Small intestine (tissue), 7 donors: ENCODE data around the gene KRT25. TPM values are rescaled to one million over a fixed set of nuclear protein-coding genes. Genes with fewer than 3 reads are reported as not detected.

ENCODE experiments used
- DNase-seq, 2 donors: peaks; one replicate each; pipeline versions ENCODE4 v3.0.0 to v3.0.0-alpha.2; 2013
- FAIRE-seq: peaks from 2 replicates; lab custom pipeline; 2012; peaks lifted over from hg19 to GRCh38; lab: Jason Lieb, UNC
- H3K27ac ChIP-seq, 3 donors: one replicate each; pipeline ENCODE4 v1.5.1; 2013; ENCODE audit warnings: low read length in 2 of 3, mild to moderate bottlenecking in 2 of 3, control low read depth in 1 of 3, inconsistent platforms in 1 of 3, low read depth in 1 of 3, moderate library complexity in 1 of 3
- H3K27me3 ChIP-seq, 3 donors: one replicate each; pipeline ENCODE4 v1.6.1; 2013; ENCODE audit warnings: low read length in 3 of 3, inconsistent platforms in 1 of 3; ENCODE audit not compliant: control insufficient read depth in 3 of 3, insufficient read depth in 3 of 3
- H3K36me3 ChIP-seq, 3 donors: one replicate each; pipeline ENCODE4 v1.6.1; 2013; ENCODE audit warnings: low read length in 3 of 3, inconsistent platforms in 1 of 3, low read depth in 1 of 3, mild to moderate bottlenecking in 1 of 3, moderate library complexity in 1 of 3; ENCODE audit not compliant: control insufficient read depth in 3 of 3, insufficient read depth in 2 of 3
- H3K4me1 ChIP-seq, 3 donors: one replicate each; pipeline ENCODE4 v1.6.1; 2013; ENCODE audit warnings: low read length in 2 of 3, inconsistent platforms in 1 of 3, low read depth in 1 of 3, mild to moderate bottlenecking in 1 of 3, moderate library complexity in 1 of 3; ENCODE audit not compliant: control insufficient read depth in 3 of 3, insufficient read depth in 2 of 3
- H3K4me3 ChIP-seq, 3 donors: one replicate each; pipeline ENCODE4 v1.5.1; 2013; ENCODE audit warnings: low read length in 3 of 3, control low read depth in 1 of 3, inconsistent platforms in 1 of 3, low read depth in 1 of 3, mild to moderate bottlenecking in 1 of 3, moderate library complexity in 1 of 3
- H3K9me3 ChIP-seq, 2 donors: one replicate each; pipeline ENCODE4 v1.6.1; 2013; ENCODE audit warnings: low read depth in 1 of 2, low read length in 1 of 2; ENCODE audit not compliant: control insufficient read depth in 2 of 2, insufficient read depth in 1 of 2
- WGBS, 3 donors: extraction: QIAGEN DNeasy Blood & Tissue Kit; methylation state at CpG; one replicate each; pipeline ENCODE4 v1.1.7; 2013; 5-methylcytosine and 5-hydroxymethylcytosine counted together
- polyA plus RNA-seq, 4 donors: library from polyadenylated mRNA; stranded (reverse) in 3 of 4; unstranded in 1 of 4; fragments of 200-250 nt in 3 of 4; fragments of 120-200 nt in 1 of 4; gene quantifications; one replicate each; pipeline versions ENCODE4 v1.2.1 to v1.2.3, GENCODE V29; 2013
- donor health status: healthy with polysubstance abuse.
- donor health status: control.
- donor health status: control.
- donor health status: Bipolar disorder and iron deficiency.
- donor health status: healthy.

KRT25 gene
- polyA plus RNA-seq, 4 donors: 0.04 TPM; not detected in 3

- no peaks in the 10 kb centered on the region for H3K9me3 ChIP-seq
- H3K4me3 ChIP-seq: no peak overlapping the region
- FAIRE-seq: no peak
- WGBS, 3 donors: 69 to 76% (median 75%) methylated on average over 5 of the region's 5 CpGs
- H3K36me3 ChIP-seq: no peaks in the 10 kb centered on the region
- H3K27ac ChIP-seq: no peak overlapping the region
- H3K27me3 ChIP-seq: peaks cover 0 to 2% (median 0%) of the 10 kb centered on the region in 3 donors
- no peak for DNase-seq
- peaks cover 0 to 8% (median 0%) of the 10 kb centered on the region in 3 donors for H3K4me1 ChIP-seq
Measured at GRCh38 chr17:40699853-40700252, 55.3 kb downstream of the KRT25 start.

- no peak for DNase-seq
- 74 to 83% (median 82%) methylated on average over 9 of the region's 9 CpGs for WGBS, 3 donors
- H3K4me3 ChIP-seq: no peak overlapping the region
- H3K36me3 ChIP-seq: no peaks in the 10 kb centered on the region
- peaks cover 0 to 8% (median 0%) of the 10 kb centered on the region in 3 donors for H3K4me1 ChIP-seq
- no peak for FAIRE-seq
- H3K27ac ChIP-seq: no peak overlapping the region
- H3K9me3 ChIP-seq: no peaks in the 10 kb centered on the region
- H3K27me3 ChIP-seq: peaks cover 0 to 2% (median 0%) of the 10 kb centered on the region in 3 donors
Measured at GRCh38 chr17:40699371-40699770, 55.8 kb downstream of the KRT25 start.

Other genes starting within 250 kb of the KRT25 start
- gene CCR7, start 189.9 kb downstream of the KRT25 start, polyA plus RNA-seq: 1 to 10 TPM in 1 of 4 donors, under 1 TPM in 1, not detected in 2; 0.92 to 1.7 TPM
- gene SMARCE1, start 107.5 kb downstream of the KRT25 start, polyA plus RNA-seq: 100 to 1,000 TPM in 1 of 4 donors, 10 to 100 TPM in 3; 75.4 to 116 (median 85.5) TPM
- gene KRT222, start 90.2 kb downstream of the KRT25 start, polyA plus RNA-seq: 1 to 10 TPM; 1.2 to 5.1 (median 2.9) TPM
- under 1 TPM in 1 of 4 donors, not detected in 3; 0.48 TPM for gene KRT24, start 51.6 kb downstream of the KRT25 start, polyA plus RNA-seq
- gene KRT26, start 16.9 kb upstream of the KRT25 start, polyA plus RNA-seq: not detected
- gene KRT27, start 27.2 kb upstream of the KRT25 start, polyA plus RNA-seq: under 1 TPM in 1 of 4 donors, not detected in 3; 0.03 TPM
- not detected for gene KRT28, start 44.6 kb upstream of the KRT25 start, polyA plus RNA-seq
- 10 to 100 TPM; 18.7 to 51.3 (median 36.8) TPM for gene KRT10, start 67.3 kb upstream of the KRT25 start, polyA plus RNA-seq
- gene KRT12, start 111.9 kb upstream of the KRT25 start, polyA plus RNA-seq: 1 to 10 TPM in 2 of 4 donors, under 1 TPM in 2; 0.28 to 9.2 (median 3.1) TPM
- gene KRT20, start 129.9 kb upstream of the KRT25 start, polyA plus RNA-seq: 1,000 to 10,000 TPM in 1 of 4 donors, 100 to 1,000 TPM in 2, 10 to 100 TPM in 1; 66.8 to 1,534 (median 545) TPM
- gene KRT23, start 182.3 kb upstream of the KRT25 start, polyA plus RNA-seq: under 1 TPM in 2 of 4 donors, not detected in 2; 0.66 to 0.82 TPM
- gene KRT39, start 211.6 kb upstream of the KRT25 start, polyA plus RNA-seq: under 1 TPM in 2 of 4 donors, not detected in 2; 0.03 to 0.04 TPM
- gene KRT40, start 229.0 kb upstream of the KRT25 start, polyA plus RNA-seq: under 1 TPM in 3 of 4 donors, not detected in 1; 0.10 to 0.45 (median 0.12) TPM
- not detected for gene KRTAP3-3, start 238.8 kb upstream of the KRT25 start, polyA plus RNA-seq
- gene KRTAP3-2, start 244.6 kb upstream of the KRT25 start, polyA plus RNA-seq: not detected